SU-DHL-6 (cell line): ENCODE measurements around the gene ATR.
"Not testable (repeated sequence)": the region's sequence is repeated elsewhere in the genome, so short reads cannot be mapped to it uniquely, and the experiment has no call there.

Experiments used
- H2AFZ ChIP-seq: fragments of 200-600 bp; sonication (generic); 2 replicates; pipeline ENCODE4 v1.6.1; 2014; ENCODE audit warnings: low read depth, mild to moderate bottlenecking, moderate library complexity, mixed read lengths, antibody characterized with exemption, low read length; ENCODE audit not compliant: severe bottlenecking
- H3F3A ChIP-seq: fragments of 200-600 bp; shearing (Covaris generic); 2 replicates; pipeline ENCODE4 v1.6.0; 2016; ENCODE audit warnings: antibody characterized with exemption, mild to moderate bottlenecking; ENCODE audit not compliant: insufficient read depth
- H3K27ac ChIP-seq: fragments of 200-600 bp; sonication (generic); 2 replicates; pipeline ENCODE4 v1.5.1; 2016; ENCODE audit warnings: low read depth, mild to moderate bottlenecking, low read length, moderate library complexity, mixed read lengths
- H3K27me3 ChIP-seq: fragments of 200-600 bp; sonication (generic), shearing (Covaris generic); 2 replicates; pipeline ENCODE4 v1.6.0; 2014; ENCODE audit warnings: mild to moderate bottlenecking, low read length
- H3K36me3 ChIP-seq: fragments of 200-600 bp; sonication (generic); 2 replicates; pipeline ENCODE4 v1.6.1; 2014; ENCODE audit warnings: mild to moderate bottlenecking, low read length, mixed read lengths
- H3K4me2 ChIP-seq: fragments of 300-600, 200-600 bp; shearing (Covaris generic), sonication (generic); 2 replicates; pipeline ENCODE4 v1.6.0; 2014; ENCODE audit warnings: low read length, low read depth, mild to moderate bottlenecking; ENCODE audit not compliant: poor library complexity, severe bottlenecking
- H3K4me3 ChIP-seq: fragments of 200-600 bp; sonication (generic); 2 replicates; pipeline ENCODE4 v1.5.1; 2014; ENCODE audit warnings: antibody characterized with exemption, low read length, mild to moderate bottlenecking, mixed read lengths; ENCODE audit not compliant: insufficient read depth, poor library complexity, severe bottlenecking
- H3K79me2 ChIP-seq: fragments of 200-600 bp; sonication (generic); 2 replicates; pipeline ENCODE4 v1.6.1; 2014; ENCODE audit warnings: mild to moderate bottlenecking, low read length, moderate library complexity; ENCODE audit not compliant: insufficient read depth
- H3K9ac ChIP-seq: fragments of 200-600 bp; sonication (generic); 2 replicates; pipeline ENCODE4 v1.7.0; 2014; ENCODE audit warnings: mild to moderate bottlenecking, low read length
- H3K9me2 ChIP-seq: fragments of 200-600 bp; sonication (generic); replicated peaks from 2 replicates; pipeline ENCODE4 v1.6.1; 2014; ENCODE audit warnings: low read length; ENCODE audit not compliant: insufficient read depth
- H3K9me3 ChIP-seq: fragments of 200-600 bp; sonication (generic); 2 replicates; pipeline ENCODE4 v1.6.1; 2014; ENCODE audit warnings: low read length, mixed read lengths; ENCODE audit not compliant: insufficient read depth
- H4K20me1 ChIP-seq: fragments of 200-600 bp; sonication (generic); 2 replicates; pipeline ENCODE4 v1.6.1; 2014; ENCODE audit warnings: low read depth, mild to moderate bottlenecking, antibody characterized with exemption, low read length, moderate library complexity, mixed read lengths
- CTCF ChIP-seq: fragments of 200-600 bp; sonication (generic); IDR thresholded peaks from one replicate; pipeline ENCODE4 v1.5.1; 2017; ENCODE audit warnings: antibody characterized with exemption, mild to moderate bottlenecking, low read length, moderate library complexity; ENCODE audit not compliant: insufficient read depth, poor library complexity, severe bottlenecking
- EZH2phosphoT487 ChIP-seq: fragments of 200-600 bp; sonication (generic), shearing (Covaris generic); conservative IDR thresholded peaks from 2 replicates; pipeline ENCODE4 v1.6.1; 2018; ENCODE audit warnings: mild to moderate bottlenecking, antibody characterized with exemption, low read length, moderate library complexity, mixed read lengths

ATR gene

GRCh38 chr3:142586803-142587406 is 8.4 kb upstream of the ATR start:
- no peaks in the 10 kb centered on the region for H3K27me3 ChIP-seq
- no peak for TF ChIP-seq CTCF
- TF ChIP-seq EZH2phosphoT487: no peak
- no peak overlapping the region for H3K9ac ChIP-seq
- no peaks in the 10 kb centered on the region for H3F3A ChIP-seq
- no peak overlapping the region for H3K4me2 ChIP-seq
- H3K36me3 ChIP-seq: no peaks in the 10 kb centered on the region
- no peak overlapping the region for H3K4me3 ChIP-seq
- H2AFZ ChIP-seq: no peak overlapping the region
- no peaks in the 10 kb centered on the region for H3K9me3 ChIP-seq
- H3K9me2 ChIP-seq: no peaks in the 10 kb centered on the region
- no peaks in the 10 kb centered on the region for H3K79me2 ChIP-seq
- H4K20me1 ChIP-seq: no peaks in the 10 kb centered on the region
- H3K27ac ChIP-seq: no peak overlapping the region

GRCh38 chr3:142581070-142581469 is 2.5 kb upstream of the ATR start:
- H3K9me2 ChIP-seq, H3K4me3 ChIP-seq, H3K36me3 ChIP-seq, H3K27me3 ChIP-seq, H3K9me3 ChIP-seq, H3K27ac ChIP-seq, H4K20me1 ChIP-seq, H3F3A ChIP-seq, H2AFZ ChIP-seq, H3K9ac ChIP-seq, H3K4me2 ChIP-seq: not testable (repeated sequence)
- H3K79me2 ChIP-seq: peaks cover 25% of the 10 kb centered on the region

- H3K79me2 ChIP-seq: peaks cover 35% of the 10 kb centered on the region
- TF ChIP-seq CTCF (no peak), EZH2phosphoT487 (no peak)
- H3K9ac ChIP-seq: no peak overlapping the region
- H2AFZ ChIP-seq: no peak overlapping the region
- no peak overlapping the region for H3K4me3 ChIP-seq
- H3K27ac ChIP-seq: no peak overlapping the region
- no peaks in the 10 kb centered on the region for H3F3A ChIP-seq
- H3K9me3 ChIP-seq: no peaks in the 10 kb centered on the region
- H3K4me2 ChIP-seq: no peak overlapping the region
- no peaks in the 10 kb centered on the region for H3K9me2 ChIP-seq
- no peaks in the 10 kb centered on the region for H3K36me3 ChIP-seq
- no peaks in the 10 kb centered on the region for H3K27me3 ChIP-seq
- H4K20me1 ChIP-seq: no peaks in the 10 kb centered on the region; the same call in 1 of the 2 replicates
These were observed 1.5 kb upstream of the ATR start for GRCh38 chr3:142580061-142580423.

GRCh38 chr3:142577696-142578328 is 721 bp downstream of the ATR start:
- TF ChIP-seq EZH2phosphoT487 (no peak), CTCF (no peak)
- Histone ChIP-seq H3K4me3 (peak overlapping the region; percentile 84), H3K79me2 (peaks cover 57% of the 10 kb centered on the region), H3K9me3 (no peaks in the 10 kb centered on the region), H3K9ac (peak overlapping the region; percentile 86), H4K20me1 (peaks cover 4% of the 10 kb centered on the region; the same call in 1 of the 2 replicates), H3K4me2 (peak overlapping the region; percentile 92), H2AFZ (peak overlapping the region; percentile 59), H3K27me3 (no peaks in the 10 kb centered on the region), H3K9me2 (no peaks in the 10 kb centered on the region), H3K27ac (peak overlapping the region; percentile 47; the same call in 1 of the 2 replicates), H3K36me3 (no peaks in the 10 kb centered on the region), H3F3A (no peaks in the 10 kb centered on the region)
